OCI-LY1 (cell line): ENCODE results near the gene RIPPLY2.

Experiments used
- H2AFZ ChIP-seq: fragments of 200-600 bp; sonication (generic), shearing (Covaris generic); 2 replicates; pipeline ENCODE4 v1.6.0; 2014; ENCODE audit warnings: antibody characterized with exemption, mild to moderate bottlenecking, low read length
- H3F3A ChIP-seq: fragments of 200-600 bp; sonication (generic), shearing (Covaris generic); 2 replicates; pipeline ENCODE4 v1.6.0; 2014; ENCODE audit warnings: mild to moderate bottlenecking, antibody characterized with exemption, low read length, moderate library complexity; ENCODE audit not compliant: insufficient read depth
- H3K27ac ChIP-seq: fragments of 200-600 bp; sonication (generic); 2 replicates; pipeline ENCODE4 v1.5.1; 2014; ENCODE audit warnings: low read length, mixed run types, mild to moderate bottlenecking, low read depth; ENCODE audit not compliant: poor library complexity, severe bottlenecking
- H3K27me3 ChIP-seq: fragments of 200-600 bp; sonication (generic); 2 replicates; pipeline ENCODE4 v1.6.0; 2014; ENCODE audit warnings: antibody characterized with exemption, mild to moderate bottlenecking, low read length, moderate library complexity; ENCODE audit not compliant: insufficient read depth
- H3K36me3 ChIP-seq: fragments of 200-600 bp; sonication (generic); 2 replicates; pipeline ENCODE4 v1.6.1; 2014; ENCODE audit warnings: mild to moderate bottlenecking, antibody characterized with exemption, low read length, moderate library complexity, mixed read lengths; ENCODE audit not compliant: insufficient read depth
- H3K4me1 ChIP-seq: fragments of 200-600 bp; sonication (generic); 2 replicates; pipeline ENCODE4 v1.5.1; 2014; ENCODE audit warnings: mild to moderate bottlenecking, low read length, moderate library complexity; ENCODE audit not compliant: insufficient read depth, severe bottlenecking
- H3K4me2 ChIP-seq: fragments of 200-600 bp; sonication (generic), shearing (Covaris generic); 2 replicates; pipeline ENCODE4 v1.6.1; 2014; ENCODE audit warnings: low read length
- H3K4me3 ChIP-seq: fragments of 200-600 bp; sonication (generic); 2 replicates; pipeline ENCODE4 v1.5.1; 2014; ENCODE audit warnings: low read length, low read depth, mild to moderate bottlenecking, mixed read lengths; ENCODE audit not compliant: poor library complexity, severe bottlenecking
- H3K79me2 ChIP-seq: fragments of 200-600 bp; shearing (Covaris generic); 2 replicates; pipeline ENCODE4 v1.6.1; 2016; ENCODE audit warnings: mixed run types, low read length, mixed read lengths; ENCODE audit not compliant: insufficient read depth
- H3K9ac ChIP-seq: fragments of 200-600 bp; sonication (generic), shearing (Covaris generic); 2 replicates; pipeline ENCODE4 v1.6.1; 2014; ENCODE audit warnings: mild to moderate bottlenecking, low read length, mixed read lengths
- H3K9me2 ChIP-seq: fragments of 200-600 bp; sonication (generic), shearing (Covaris generic); 2 replicates; pipeline ENCODE4 v1.6.1; 2014; ENCODE audit warnings: low read depth, mild to moderate bottlenecking, low read length, mixed read lengths
- H3K9me3 ChIP-seq: fragments of 200-600 bp; shearing (Covaris generic); 2 replicates; pipeline ENCODE4 v1.6.1; 2014; ENCODE audit warnings: low read length, mixed read lengths
- H4K20me1 ChIP-seq: fragments of 200-600 bp; sonication (generic), shearing (Covaris generic); 2 replicates; pipeline ENCODE4 v1.6.0; 2016; ENCODE audit warnings: mild to moderate bottlenecking, low read length; ENCODE audit not compliant: insufficient read depth
- EZH2 ChIP-seq: fragments of 200-600 bp; sonication (generic), shearing (Covaris generic); IDR thresholded peaks from 2 replicates; pipeline ENCODE4 v1.8.0; 2017; ENCODE audit warnings: borderline replicate concordance, mixed run types, mild to moderate bottlenecking, antibody characterized with exemption, low read length, moderate library complexity, mixed read lengths
- TF ChIP-seq, protein P1 (sequence below): fragments of 200-600 bp; sonication (generic), shearing (Covaris generic); IDR thresholded peaks from 2 replicates; pipeline ENCODE4 v1.5.1; 2017; ENCODE audit warnings: mild to moderate bottlenecking, antibody characterized with exemption, low read length, moderate library complexity, mixed read lengths

Gene RIPPLY2

GRCh38 chr6:83901624-83902023 lies 48.5 kb downstream of the RIPPLY2 start:
- Histone ChIP-seq H3K9me2 (no peaks in the 10 kb centered on the region), H3F3A (no peaks in the 10 kb centered on the region), H3K27me3 (no peaks in the 10 kb centered on the region), H3K9ac (no peak overlapping the region), H3K79me2 (peaks cover 29% of the 10 kb centered on the region), H4K20me1 (no peaks in the 10 kb centered on the region), H3K4me1 (no peaks in the 10 kb centered on the region), H3K27ac (no peak overlapping the region), H3K4me2 (no peak overlapping the region), H3K9me3 (peaks cover 9% of the 10 kb centered on the region), H3K36me3 (0 out of 2 replicates have a peak, but pooled peaks cover under 1% of the 10 kb centered on the region), H3K4me3 (no peak overlapping the region), H2AFZ (no peak overlapping the region)
- TF ChIP-seq EZH2 = no peak
- TF ChIP-seq, protein P1, sequence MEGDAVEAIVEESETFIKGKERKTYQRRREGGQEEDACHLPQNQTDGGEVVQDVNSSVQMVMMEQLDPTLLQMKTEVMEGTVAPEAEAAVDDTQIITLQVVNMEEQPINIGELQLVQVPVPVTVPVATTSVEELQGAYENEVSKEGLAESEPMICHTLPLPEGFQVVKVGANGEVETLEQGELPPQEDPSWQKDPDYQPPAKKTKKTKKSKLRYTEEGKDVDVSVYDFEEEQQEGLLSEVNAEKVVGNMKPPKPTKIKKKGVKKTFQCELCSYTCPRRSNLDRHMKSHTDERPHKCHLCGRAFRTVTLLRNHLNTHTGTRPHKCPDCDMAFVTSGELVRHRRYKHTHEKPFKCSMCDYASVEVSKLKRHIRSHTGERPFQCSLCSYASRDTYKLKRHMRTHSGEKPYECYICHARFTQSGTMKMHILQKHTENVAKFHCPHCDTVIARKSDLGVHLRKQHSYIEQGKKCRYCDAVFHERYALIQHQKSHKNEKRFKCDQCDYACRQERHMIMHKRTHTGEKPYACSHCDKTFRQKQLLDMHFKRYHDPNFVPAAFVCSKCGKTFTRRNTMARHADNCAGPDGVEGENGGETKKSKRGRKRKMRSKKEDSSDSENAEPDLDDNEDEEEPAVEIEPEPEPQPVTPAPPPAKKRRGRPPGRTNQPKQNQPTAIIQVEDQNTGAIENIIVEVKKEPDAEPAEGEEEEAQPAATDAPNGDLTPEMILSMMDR = no peak

- TF ChIP-seq, protein P1 = no peak
- TF ChIP-seq EZH2 = no peak
- no peak overlapping the region for H3K4me2 ChIP-seq
- H3K4me1 ChIP-seq = no peaks in the 10 kb centered on the region
- H3K4me3 ChIP-seq = no peak overlapping the region
- H3K36me3 ChIP-seq = no peaks in the 10 kb centered on the region
- H3K27ac ChIP-seq = no peak overlapping the region
- H3K79me2 ChIP-seq = peaks cover 30% of the 10 kb centered on the region
- H3F3A ChIP-seq = no peaks in the 10 kb centered on the region
- no peaks in the 10 kb centered on the region for H3K27me3 ChIP-seq
- H2AFZ ChIP-seq = no peak overlapping the region
- no peaks in the 10 kb centered on the region for H3K9me2 ChIP-seq
- peaks cover 9% of the 10 kb centered on the region for H3K9me3 ChIP-seq
- H4K20me1 ChIP-seq = no peaks in the 10 kb centered on the region
- H3K9ac ChIP-seq = no peak overlapping the region
Measured at GRCh38 chr6:83904395-83904794, 51.2 kb downstream of the RIPPLY2 start.

DNA sequence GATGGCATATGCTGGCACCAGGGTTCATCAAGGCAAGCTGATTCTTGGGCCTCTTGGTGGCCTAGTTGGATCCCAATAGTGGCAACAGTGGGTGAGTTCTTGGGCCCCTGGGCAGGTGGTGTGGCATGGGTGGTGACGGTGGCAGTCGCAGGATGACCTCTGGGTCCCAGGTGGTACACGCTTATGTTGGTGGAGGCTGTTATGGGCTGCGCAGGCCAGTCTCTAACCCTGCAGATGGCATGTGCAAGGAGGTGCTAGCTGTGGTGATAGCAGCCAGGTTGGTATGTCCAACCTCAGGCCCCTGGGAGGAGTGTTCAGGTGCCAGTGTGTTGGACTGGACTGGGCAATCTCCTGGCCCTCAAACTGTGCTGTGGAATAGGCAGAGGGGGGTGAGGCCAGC lies 52.5 kb downstream of the RIPPLY2 start:
- Histone ChIP-seq H4K20me1 (no peaks in the 10 kb centered on the region), H3K4me3 (no peak overlapping the region), H3F3A (no peaks in the 10 kb centered on the region), H3K27ac (no peak overlapping the region), H3K36me3 (no peaks in the 10 kb centered on the region), H2AFZ (no peak overlapping the region), H3K4me2 (no peak overlapping the region), H3K27me3 (no peaks in the 10 kb centered on the region), H3K79me2 (peaks cover 30% of the 10 kb centered on the region), H3K9me2 (no peaks in the 10 kb centered on the region), H3K9me3 (peaks cover 9% of the 10 kb centered on the region), H3K4me1 (no peaks in the 10 kb centered on the region), H3K9ac (no peak overlapping the region)
- TF ChIP-seq, protein P1 = no peak
- no peak for TF ChIP-seq EZH2
